ENCODE results near the gene IER5. TPM values are rescaled to one million over a fixed set of nuclear protein-coding genes. Genes with fewer than 3 reads are reported as not detected.

The IER5 gene
- total and polyA plus RNA-seq, 9 of the 15 experiments (the other 6 are each of a cell fraction or from before 2014, with no cell fraction given): 2.4 to 32.1 (median 12.0) TPM

GRCh38 chr1:181089676-181090544 lies 1.4 kb downstream of the IER5 start (continued):
- TF ChIP-seq, protein P1, sequence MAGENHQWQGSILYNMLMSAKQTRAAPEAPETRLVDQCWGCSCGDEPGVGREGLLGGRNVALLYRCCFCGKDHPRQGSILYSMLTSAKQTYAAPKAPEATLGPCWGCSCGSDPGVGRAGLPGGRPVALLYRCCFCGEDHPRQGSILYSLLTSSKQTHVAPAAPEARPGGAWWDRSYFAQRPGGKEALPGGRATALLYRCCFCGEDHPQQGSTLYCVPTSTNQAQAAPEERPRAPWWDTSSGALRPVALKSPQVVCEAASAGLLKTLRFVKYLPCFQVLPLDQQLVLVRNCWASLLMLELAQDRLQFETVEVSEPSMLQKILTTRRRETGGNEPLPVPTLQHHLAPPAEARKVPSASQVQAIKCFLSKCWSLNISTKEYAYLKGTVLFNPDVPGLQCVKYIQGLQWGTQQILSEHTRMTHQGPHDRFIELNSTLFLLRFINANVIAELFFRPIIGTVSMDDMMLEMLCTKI (IDR thresholded peaks at IDR 0.05; ENCODE audit: partially characterized antibody): no peak
- TF ChIP-seq ZNF263 (CRISPR knock-in tag; IDR thresholded peaks at IDR 0.05; ENCODE audit: borderline replicate concordance) (peak; percentile 92), SMAD2 (IDR thresholded peaks at IDR 0.05; ENCODE audit: low read depth, low read length) (no peak), E2F6 (IDR thresholded peaks at IDR 0.05; ENCODE audit: borderline replicate concordance in 1 of 2, extremely low read depth in 1 of 2, insufficient read depth in 1 of 2, insufficient read length in 1 of 2, low read depth in 1 of 2, low read length in 1 of 2, poor library complexity in 1 of 2, severe bottlenecking in 1 of 2) (peak; percentile 21 to 58), GATA2 (CRISPR knock-in tag; IDR thresholded peaks at IDR 0.05) (peak; percentile 80), ARID1B (IDR thresholded peaks at IDR 0.05) (peak; percentile 45), ATF7 (IDR thresholded peaks at IDR 0.05) (peak; percentile 29), ID3 (CRISPR knock-in tag; IDR thresholded peaks at IDR 0.05) (no peak), ID3 (tag; IDR thresholded peaks at IDR 0.05) (0 out of 2 replicates have a peak, but pooled peaks have one; percentile 13), SP1 (CRISPR knock-in tag; IDR thresholded peaks at IDR 0.05) (peak; percentile 76), SMAD3 (CRISPR knock-in tag; conservative IDR thresholded peaks at IDR 0.05) (0 out of 2 replicates have a peak, but pooled peaks have one; percentile 57), HDGF (IDR thresholded peaks at IDR 0.05) (peak; percentile 93; the same call in 1 of the 2 replicates), HCFC1 (IDR thresholded peaks at IDR 0.05; ENCODE audit: low read depth, low read length) (peak; percentile 11; the same call in 1 of the 2 replicates), FOXA1 (IDR thresholded peaks at IDR 0.05; ENCODE audit: borderline replicate concordance) (no peak)
- TF ChIP-seq, protein P2, sequence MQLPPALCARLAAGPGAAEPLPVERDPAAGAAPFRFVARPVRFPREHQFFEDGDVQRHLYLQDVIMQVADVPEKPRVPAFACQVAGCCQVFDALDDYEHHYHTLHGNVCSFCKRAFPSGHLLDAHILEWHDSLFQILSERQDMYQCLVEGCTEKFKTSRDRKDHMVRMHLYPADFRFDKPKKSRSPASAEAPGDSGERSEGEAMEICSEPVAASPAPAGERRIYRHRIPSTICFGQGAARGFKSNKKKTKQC (CRISPR knock-in tag; IDR thresholded peaks at IDR 0.05): 0 out of 2 replicates have a peak, but pooled peaks have one; percentile 89
- TF ChIP-seq, protein P3, sequence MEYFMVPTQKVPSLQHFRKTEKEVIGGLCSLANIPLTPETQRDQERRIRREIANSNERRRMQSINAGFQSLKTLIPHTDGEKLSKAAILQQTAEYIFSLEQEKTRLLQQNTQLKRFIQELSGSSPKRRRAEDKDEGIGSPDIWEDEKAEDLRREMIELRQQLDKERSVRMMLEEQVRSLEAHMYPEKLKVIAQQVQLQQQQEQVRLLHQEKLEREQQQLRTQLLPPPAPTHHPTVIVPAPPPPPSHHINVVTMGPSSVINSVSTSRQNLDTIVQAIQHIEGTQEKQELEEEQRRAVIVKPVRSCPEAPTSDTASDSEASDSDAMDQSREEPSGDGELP (CRISPR knock-in tag; IDR thresholded peaks at IDR 0.05; ENCODE audit: borderline replicate concordance): peak; percentile 71
- TF ChIP-seq, protein P4, sequence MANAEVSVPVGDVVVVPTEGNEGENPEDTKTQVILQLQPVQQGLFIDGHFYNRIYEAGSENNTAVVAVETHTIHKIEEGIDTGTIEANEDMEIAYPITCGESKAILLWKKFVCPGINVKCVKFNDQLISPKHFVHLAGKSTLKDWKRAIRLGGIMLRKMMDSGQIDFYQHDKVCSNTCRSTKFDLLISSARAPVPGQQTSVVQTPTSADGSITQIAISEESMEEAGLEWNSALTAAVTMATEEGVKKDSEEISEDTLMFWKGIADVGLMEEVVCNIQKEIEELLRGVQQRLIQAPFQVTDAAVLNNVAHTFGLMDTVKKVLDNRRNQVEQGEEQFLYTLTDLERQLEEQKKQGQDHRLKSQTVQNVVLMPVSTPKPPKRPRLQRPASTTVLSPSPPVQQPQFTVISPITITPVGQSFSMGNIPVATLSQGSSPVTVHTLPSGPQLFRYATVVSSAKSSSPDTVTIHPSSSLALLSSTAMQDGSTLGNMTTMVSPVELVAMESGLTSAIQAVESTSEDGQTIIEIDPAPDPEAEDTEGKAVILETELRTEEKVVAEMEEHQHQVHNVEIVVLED (CRISPR knock-in tag; IDR thresholded peaks at IDR 0.05): peak; percentile 13; the same call in 1 of the 2 replicates
- TF ChIP-seq, protein P5, sequence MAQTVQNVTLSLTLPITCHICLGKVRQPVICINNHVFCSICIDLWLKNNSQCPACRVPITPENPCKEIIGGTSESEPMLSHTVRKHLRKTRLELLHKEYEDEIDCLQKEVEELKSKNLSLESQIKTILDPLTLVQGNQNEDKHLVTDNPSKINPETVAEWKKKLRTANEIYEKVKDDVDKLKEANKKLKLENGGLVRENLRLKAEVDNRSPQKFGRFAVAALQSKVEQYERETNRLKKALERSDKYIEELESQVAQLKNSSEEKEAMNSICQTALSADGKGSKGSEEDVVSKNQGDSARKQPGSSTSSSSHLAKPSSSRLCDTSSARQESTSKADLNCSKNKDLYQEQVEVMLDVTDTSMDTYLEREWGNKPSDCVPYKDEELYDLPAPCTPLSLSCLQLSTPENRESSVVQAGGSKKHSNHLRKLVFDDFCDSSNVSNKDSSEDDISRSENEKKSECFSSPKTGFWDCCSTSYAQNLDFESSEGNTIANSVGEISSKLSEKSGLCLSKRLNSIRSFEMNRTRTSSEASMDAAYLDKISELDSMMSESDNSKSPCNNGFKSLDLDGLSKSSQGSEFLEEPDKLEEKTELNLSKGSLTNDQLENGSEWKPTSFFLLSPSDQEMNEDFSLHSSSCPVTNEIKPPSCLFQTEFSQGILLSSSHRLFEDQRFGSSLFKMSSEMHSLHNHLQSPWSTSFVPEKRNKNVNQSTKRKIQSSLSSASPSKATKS (CRISPR knock-in tag; IDR thresholded peaks at IDR 0.05): no peak
